BJ (cell line): ENCODE data around the gene HBE1. TPM values are rescaled to one million over a fixed set of nuclear protein-coding genes. Genes with fewer than 3 reads are reported as not detected.

Experiments
- CTCF ChIA-PET: fragments of 350-600 bp; formaldehyde crosslinking; extraction: SDS; loops from one replicate; lab custom pipeline; 2021; ENCODE audit warnings: antibody characterized with exemption, inconsistent platforms; lab: Yijun Ruan, JAX
- POLR2A ChIA-PET: fragments of 300-600 bp; sonication (Branson Sonifier 250); formaldehyde crosslinking; extraction: SDS; loops from one replicate; lab custom pipeline; 2021; ENCODE audit warnings: antibody characterized with exemption; lab: Charles Lee
- DNase-seq: peaks from one replicate; pipeline ENCODE4 v3.0.0-alpha.2; 2011; ENCODE audit warnings: low read depth
- H3K27me3 ChIP-seq: 2 replicates; pipeline ENCODE4 v1.6.0; 2011; ENCODE audit warnings: low read length; ENCODE audit not compliant: control insufficient read depth, insufficient read depth
- H3K36me3 ChIP-seq: 2 replicates; pipeline ENCODE4 v1.5.1; 2011; ENCODE audit warnings: low read length; ENCODE audit not compliant: control insufficient read depth, insufficient read depth
- H3K4me3 ChIP-seq: 2 replicates; pipeline ENCODE4 v1.5.1; 2011; ENCODE audit warnings: low read depth, mild to moderate bottlenecking, control low read depth, low read length
- polyA plus RNA-seq: library from polyadenylated mRNA; depleted of rRNA; stranded (reverse); fragments of >200 nt; gene quantifications from 2 replicates; pipeline ENCODE4 v1.2.3, GENCODE V29; 2011
- TF ChIP-seq, protein P1 (sequence below): IDR thresholded peaks from 2 replicates; pipeline ENCODE4 v1.5.1; 2011; ENCODE audit warnings: low read depth, mild to moderate bottlenecking, control low read depth, inconsistent platforms, low read length, moderate library complexity; ENCODE audit not compliant: insufficient read depth

HBE1 gene
- polyA plus RNA-seq, 1 experiment, result not detected

DNA sequence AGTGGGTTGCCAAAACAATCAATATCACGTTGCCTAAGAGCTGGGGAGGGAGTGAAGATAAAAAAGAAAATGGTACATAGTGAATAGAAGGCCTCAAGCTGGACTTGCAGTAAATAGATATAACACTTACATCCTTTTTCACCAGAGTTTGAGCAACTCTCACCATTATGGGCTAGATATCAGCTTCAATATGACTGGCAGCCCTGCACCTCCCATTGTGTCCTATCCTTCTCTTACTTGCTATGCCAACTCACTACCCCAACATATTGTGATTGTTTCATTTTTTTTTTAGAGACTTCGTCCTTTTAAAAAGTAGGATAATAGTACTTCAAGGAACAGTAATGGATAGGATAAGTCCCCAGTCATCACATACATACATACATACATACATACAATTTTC lies 27.5 kb downstream of the HBE1 start:
- POLR2A ChIA-PET, result no interaction called here
- CTCF ChIA-PET, result interaction anchor here (0.6 kb wide), 1 partner anchor 94 kb away, joined by 3 read pairs; no protein-coding TSS in a partner anchor
- Histone ChIP-seq H3K36me3 (no peaks in the 10 kb centered on the region), H3K4me3 (no peak overlapping the region), H3K27me3 (no peaks in the 10 kb centered on the region)
- TF ChIP-seq, protein P1, sequence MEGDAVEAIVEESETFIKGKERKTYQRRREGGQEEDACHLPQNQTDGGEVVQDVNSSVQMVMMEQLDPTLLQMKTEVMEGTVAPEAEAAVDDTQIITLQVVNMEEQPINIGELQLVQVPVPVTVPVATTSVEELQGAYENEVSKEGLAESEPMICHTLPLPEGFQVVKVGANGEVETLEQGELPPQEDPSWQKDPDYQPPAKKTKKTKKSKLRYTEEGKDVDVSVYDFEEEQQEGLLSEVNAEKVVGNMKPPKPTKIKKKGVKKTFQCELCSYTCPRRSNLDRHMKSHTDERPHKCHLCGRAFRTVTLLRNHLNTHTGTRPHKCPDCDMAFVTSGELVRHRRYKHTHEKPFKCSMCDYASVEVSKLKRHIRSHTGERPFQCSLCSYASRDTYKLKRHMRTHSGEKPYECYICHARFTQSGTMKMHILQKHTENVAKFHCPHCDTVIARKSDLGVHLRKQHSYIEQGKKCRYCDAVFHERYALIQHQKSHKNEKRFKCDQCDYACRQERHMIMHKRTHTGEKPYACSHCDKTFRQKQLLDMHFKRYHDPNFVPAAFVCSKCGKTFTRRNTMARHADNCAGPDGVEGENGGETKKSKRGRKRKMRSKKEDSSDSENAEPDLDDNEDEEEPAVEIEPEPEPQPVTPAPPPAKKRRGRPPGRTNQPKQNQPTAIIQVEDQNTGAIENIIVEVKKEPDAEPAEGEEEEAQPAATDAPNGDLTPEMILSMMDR, result no peak
- DNase-seq, result no peak

GRCh38 chr11:5241458-5241857 lies 28.3 kb downstream of the HBE1 start:
- no peaks in the 10 kb centered on the region for H3K27me3 ChIP-seq
- TF ChIP-seq, protein P1, result no peak
- CTCF ChIA-PET, result interaction anchor here (0.6 kb wide), 2 partner anchors 37 to 94 kb away, joined by 3 to 4 read pairs; no protein-coding TSS in a partner anchor
- no peaks in the 10 kb centered on the region for H3K36me3 ChIP-seq
- DNase-seq, result no peak
- POLR2A ChIA-PET, result no interaction called here
- no peak overlapping the region for H3K4me3 ChIP-seq

GRCh38 chr11:5240458-5240857 lies 29.3 kb downstream of the HBE1 start:
- TF ChIP-seq, protein P1, result no peak
- CTCF ChIA-PET, result interaction anchor here (0.8 to 0.9 kb wide), 2 partner anchors 23 to 49 kb away, joined by 3 read pairs; no protein-coding TSS in a partner anchor
- POLR2A ChIA-PET, result no interaction called here
- no peak for DNase-seq
- H3K27me3 ChIP-seq, result no peaks in the 10 kb centered on the region
- H3K36me3 ChIP-seq, result no peaks in the 10 kb centered on the region
- H3K4me3 ChIP-seq, result no peak overlapping the region

- CTCF ChIA-PET, result interaction anchor here (0.8 kb wide), 1 partner anchor 23 kb away, joined by 3 read pairs; no protein-coding TSS in a partner anchor
- no peak for DNase-seq
These were observed 29.7 kb downstream of the HBE1 start for GRCh38 chr11:5240056-5240455.

DNA sequence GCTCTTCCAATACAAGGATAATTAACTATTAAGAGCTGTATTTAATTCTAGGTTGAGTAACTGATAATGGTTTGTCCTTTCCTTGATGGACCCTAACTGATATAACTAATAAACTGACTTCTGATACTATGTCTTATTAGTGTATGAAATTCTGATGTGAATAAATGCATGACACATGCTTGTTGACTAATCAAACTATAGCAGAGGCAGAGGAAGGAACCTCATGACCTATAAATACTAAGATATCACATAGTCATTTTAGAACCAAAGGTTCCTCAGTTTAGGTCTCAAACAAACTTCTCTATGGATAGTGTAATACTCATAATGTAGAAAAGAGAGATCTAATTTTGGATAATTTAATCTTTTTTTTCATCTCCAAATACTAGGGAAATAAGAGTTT lies 30.7 kb downstream of the HBE1 start:
- ChIA-PET POLR2A (no interaction called here), CTCF (interaction anchor here (0.9 kb wide), 1 partner anchor 9 kb away, joined by 3 read pairs; no protein-coding TSS in a partner anchor)
- TF ChIP-seq, protein P1, result no peak
- no peak for DNase-seq
- Histone ChIP-seq H3K4me3 (no peak overlapping the region), H3K36me3 (no peaks in the 10 kb centered on the region), H3K27me3 (no peaks in the 10 kb centered on the region)

More at GRCh38 chr11:5240056-5240455, 29.7 kb downstream of the HBE1 start:
- Histone ChIP-seq H3K36me3 (no peaks in the 10 kb centered on the region), H3K27me3 (no peaks in the 10 kb centered on the region), H3K4me3 (no peak overlapping the region)
- POLR2A ChIA-PET, result no interaction called here
- TF ChIP-seq, protein P1, result no peak
